GM04504 (cell line): ENCODE results near the gene TAS2R14.

Experiments
- DNase-seq: peaks from one replicate; pipeline ENCODE4 v3.0.0-alpha.2; 2012; ENCODE audit warnings: low read depth

TAS2R14 gene

GRCh38 chr12:10904686-10905085 lies 34.4 kb downstream of the TAS2R14 start:
- DNase-seq, result no peak

GRCh38 chr12:10901427-10901826 lies 37.6 kb downstream of the TAS2R14 start:
- DNase-seq, result no peak

- DNase-seq, result no peak
Measured at GRCh38 chr12:10900972-10901371, 38.1 kb downstream of the TAS2R14 start.

- DNase-seq, result no peak
Measured at GRCh38 chr12:10900530-10900929, 38.5 kb downstream of the TAS2R14 start.

GRCh38 chr12:10896854-10897253 lies 42.2 kb downstream of the TAS2R14 start:
- no peak for DNase-seq

GRCh38 chr12:10891937-10892336 lies 47.1 kb downstream of the TAS2R14 start:
- DNase-seq, result no peak

GRCh38 chr12:10889226-10889625 lies 49.8 kb downstream of the TAS2R14 start:
- no peak for DNase-seq
